Choroid plexus epithelial cell (primary cell): ENCODE measurements around the gene MELK.
"Not testable (repeated sequence)": the region's sequence is repeated elsewhere in the genome, so short reads cannot be mapped to it uniquely, and the experiment has no call there.

Source experiments
- DNase-seq: peaks from one replicate; pipeline ENCODE4 v3.0.0-alpha.2; 2010; ENCODE audit warnings: low read depth
- H3K4me3 ChIP-seq: 2 replicates; pipeline ENCODE4 v1.5.1; 2011; ENCODE audit warnings: low read depth, mild to moderate bottlenecking, control low read depth, low read length, moderate library complexity
- CTCF ChIP-seq: conservative IDR thresholded peaks from 2 replicates; pipeline ENCODE4 v1.5.1; 2011; ENCODE audit warnings: low read depth, mild to moderate bottlenecking, control low read depth, inconsistent platforms, low read length, moderate library complexity

Gene MELK

GRCh38 chr9:36572515-36573418 is at the start of gene MELK:
MELK (plus strand) TSS chr9:36572895; CDS start chr9:36581682, 8,787 bp downstream.
- DNase-seq, result peak; percentile 71
- no peak for TF ChIP-seq CTCF
- H3K4me3 ChIP-seq, result peak within 1 kb of the TSS; percentile 97

- no peak for DNase-seq
- H3K4me3 ChIP-seq, result no peak overlapping the region
- no peak for TF ChIP-seq CTCF
Observed at GRCh38 chr9:36530224-36530623, 42.5 kb upstream of the MELK start.

GRCh38 chr9:36532353-36532752 is 40.3 kb upstream of the MELK start:
- TF ChIP-seq CTCF, result no peak
- H3K4me3 ChIP-seq, result no peak overlapping the region
- DNase-seq, result no peak

GRCh38 chr9:36533726-36534125 is 39.0 kb upstream of the MELK start:
- not testable (repeated sequence) for H3K4me3 ChIP-seq, DNase-seq

- no peak for TF ChIP-seq CTCF
- H3K4me3 ChIP-seq, result no peak overlapping the region
- DNase-seq, result no peak
Observed at GRCh38 chr9:36535107-36535506, 37.6 kb upstream of the MELK start.

- no peak for TF ChIP-seq CTCF
- H3K4me3 ChIP-seq, result no peak overlapping the region
Observed at GRCh38 chr9:36537861-36538260, 34.8 kb upstream of the MELK start.

GRCh38 chr9:36542355-36542754 is 30.3 kb upstream of the MELK start:
- no peak overlapping the region for H3K4me3 ChIP-seq
- TF ChIP-seq CTCF, result no peak
- no peak for DNase-seq

More at GRCh38 chr9:36537861-36538260, 34.8 kb upstream of the MELK start:
- DNase-seq, result no peak
